GM19328 (cell line): Measurements from ENCODE around the gene KCNJ14.
A peak's percentile ranks its signal among the peaks of the same experiment; 100 is the strongest.
"Not testable (repeated sequence)": the region's sequence is repeated elsewhere in the genome, so short reads cannot be mapped to it uniquely, and the experiment has no call there.

Experiments
- ATAC-seq: cut with Tn5 transposase; IDR thresholded peaks from one replicate; pipeline ENCODE4 v1.9.1; 2021; ENCODE audit warnings: mild to moderate bottlenecking, moderate library complexity; ENCODE audit not compliant: unreplicated experiment

Gene KCNJ14

GRCh38 chr19:48484931-48485612 is 29.7 kb downstream of the KCNJ14 start:
- no peak for ATAC-seq

GRCh38 chr19:48486706-48487105 is 31.3 kb downstream of the KCNJ14 start:
- not testable (repeated sequence) for ATAC-seq

- ATAC-seq, result no peak
Measured at GRCh38 chr19:48487544-48487943, 32.2 kb downstream of the KCNJ14 start.

- ATAC-seq, result no peak
Measured at GRCh38 chr19:48487948-48488347, 32.6 kb downstream of the KCNJ14 start.

- ATAC-seq, result not testable (repeated sequence)
Measured at GRCh38 chr19:48488478-48488877, 33.1 kb downstream of the KCNJ14 start.

GRCh38 chr19:48489608-48490216 is 34.3 kb downstream of the KCNJ14 start:
- no peak for ATAC-seq

GRCh38 chr19:48490981-48491792 is 35.8 kb downstream of the KCNJ14 start:
- ATAC-seq, result no peak

GRCh38 chr19:48491793-48492123 is 36.4 kb downstream of the KCNJ14 start:
- no peak for ATAC-seq

GRCh38 chr19:48492925-48493717 is 37.7 kb downstream of the KCNJ14 start:
- peak; percentile 55 for ATAC-seq

- ATAC-seq, result no peak
Measured at GRCh38 chr19:48493718-48494401, 38.5 kb downstream of the KCNJ14 start.

GRCh38 chr19:48495396-48495795 is 40.0 kb downstream of the KCNJ14 start:
- no peak for ATAC-seq

- no peak for ATAC-seq
Measured at GRCh38 chr19:48496959-48497727, 41.8 kb downstream of the KCNJ14 start.

GRCh38 chr19:48497728-48498594 is 42.6 kb downstream of the KCNJ14 start:
- no peak for ATAC-seq

- no peak for ATAC-seq
Measured at GRCh38 chr19:48498595-48499311, 43.4 kb downstream of the KCNJ14 start.

GRCh38 chr19:48499316-48500090 is 44.1 kb downstream of the KCNJ14 start:
- no peak for ATAC-seq

GRCh38 chr19:48500830-48501493 is 45.6 kb downstream of the KCNJ14 start:
- no peak for ATAC-seq
